HG03108 (cell line): ENCODE data around the gene DCTN1.
"Not testable (repeated sequence)": the region's sequence is repeated elsewhere in the genome, so short reads cannot be mapped to it uniquely, and the experiment has no call there.

ENCODE experiments used
- ATAC-seq: cut with Tn5 transposase; IDR thresholded peaks from one replicate; pipeline ENCODE4 v1.9.1; 2021; ENCODE audit warnings: moderate library complexity; ENCODE audit not compliant: unreplicated experiment

DCTN1 gene

DNA sequence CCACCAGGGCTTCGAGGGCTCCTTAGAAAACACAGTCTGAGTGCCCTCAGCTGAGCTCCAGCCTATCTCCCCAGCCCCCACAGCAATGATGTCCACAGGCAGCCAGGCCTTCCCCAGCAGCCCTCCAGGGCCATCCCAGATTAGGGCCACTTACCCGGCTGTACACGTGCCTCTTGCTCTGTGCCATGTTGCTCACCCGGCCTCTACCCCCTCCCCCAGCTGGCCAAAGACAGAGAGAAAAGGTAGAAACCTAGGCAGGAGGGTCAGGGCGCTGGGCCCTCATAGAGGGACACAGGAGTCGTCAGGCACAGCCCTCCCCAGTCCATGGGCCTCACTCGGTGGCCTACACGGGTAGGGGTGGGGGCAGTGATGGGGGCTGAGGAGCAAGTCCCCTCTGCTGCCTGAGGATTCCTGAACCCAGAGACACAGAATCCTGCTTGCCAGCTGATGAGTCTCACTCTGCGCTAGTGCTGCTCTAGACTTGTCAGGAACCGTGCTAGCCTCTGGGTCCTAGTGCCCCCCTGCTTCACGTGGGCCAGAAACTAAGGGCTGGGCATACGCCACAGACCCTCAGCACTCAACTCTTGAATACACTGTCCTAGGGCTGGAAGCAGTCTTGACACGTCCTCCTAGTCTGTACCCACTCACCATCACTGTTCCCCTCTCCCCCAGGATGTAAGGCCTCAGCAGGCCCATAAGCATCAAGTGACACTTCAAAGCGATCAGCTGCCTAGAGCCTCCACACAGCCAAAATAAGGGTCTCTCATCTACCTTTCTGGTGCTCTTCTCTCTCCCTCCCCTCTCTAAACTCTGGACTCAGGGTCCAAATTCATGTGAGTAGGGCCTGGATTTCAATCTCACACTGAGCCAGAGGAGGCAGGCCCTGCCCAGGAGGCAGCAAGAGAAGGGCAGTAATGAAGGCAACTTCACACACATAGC is at the start of gene DCTN1:
Gene DCTN1, minus strand, starts transcription at position 461 of the 939 bp plus-strand sequence. Its CDS starts 274 bp downstream, at position 187.
- no peak for ATAC-seq

DNA sequence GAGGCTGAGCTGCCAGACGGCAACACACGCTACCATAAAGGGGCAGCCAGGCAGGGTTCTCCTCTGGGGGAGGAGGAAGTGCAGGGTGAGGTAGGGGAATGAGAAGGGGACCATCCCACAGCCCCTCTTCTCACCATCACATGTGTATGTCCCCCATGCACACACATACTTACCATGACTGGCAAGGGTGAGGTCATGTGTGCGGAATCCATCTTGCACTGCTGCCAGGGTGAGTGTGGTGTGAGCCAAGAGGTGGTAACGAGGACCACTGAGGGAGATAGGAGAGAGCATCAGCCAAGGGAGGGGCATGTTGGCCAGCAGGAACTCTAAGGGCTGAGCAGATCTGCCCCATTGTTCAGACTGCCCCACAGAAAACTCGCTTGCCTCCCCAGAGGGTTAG is 48.6 kb upstream of the DCTN1 start:
- ATAC-seq, result no peak

DNA sequence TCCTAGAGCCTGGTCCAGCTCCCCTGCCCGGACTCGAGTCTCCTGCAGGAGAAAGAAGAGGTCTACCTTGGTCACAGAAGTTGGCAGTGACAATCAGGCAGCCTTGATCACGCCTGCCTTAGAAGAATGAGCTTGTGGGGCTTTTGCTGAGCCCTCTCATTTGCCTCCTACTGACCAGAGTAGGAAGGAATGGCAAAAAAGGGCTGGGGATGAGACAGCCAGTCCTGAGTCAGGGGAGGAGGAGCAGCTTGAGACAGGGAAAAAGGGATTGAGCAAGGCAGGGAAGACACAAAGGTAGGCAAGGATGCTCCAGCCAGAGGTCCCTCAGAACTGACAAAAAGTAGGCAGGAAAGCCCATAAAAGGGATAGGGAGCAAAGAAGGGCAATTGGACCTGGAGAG is 47.4 kb upstream of the DCTN1 start:
- ATAC-seq, result no peak

DNA sequence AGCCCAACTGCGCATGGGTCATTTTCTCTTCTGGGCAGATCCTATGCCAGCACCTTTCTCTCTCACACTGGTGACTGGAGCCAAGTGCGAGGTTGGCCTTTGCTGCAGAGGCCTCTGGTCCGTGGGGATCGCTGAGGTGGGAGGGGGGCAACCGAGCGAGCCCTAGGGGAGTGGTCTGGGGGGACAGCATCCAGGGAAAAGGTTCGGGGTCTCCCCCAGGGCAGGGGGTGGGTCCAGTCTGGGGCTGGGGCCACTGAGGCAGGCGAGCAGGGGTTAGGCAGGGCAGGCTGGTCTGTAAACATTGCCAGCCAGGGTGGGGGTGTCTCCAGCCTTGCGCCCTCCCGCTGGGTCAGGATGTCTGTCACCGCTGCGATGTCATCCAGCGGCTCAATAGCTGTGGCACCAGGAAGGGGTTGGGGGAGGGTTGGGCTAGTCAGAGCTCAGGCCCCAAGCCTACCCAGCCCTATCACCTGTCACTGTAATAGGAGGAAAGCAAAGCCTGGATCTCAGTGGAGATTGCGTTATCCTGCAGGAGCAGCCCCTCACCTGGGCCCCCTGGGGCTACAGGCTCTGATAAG is 46.2 kb upstream of the DCTN1 start:
- ATAC-seq, result no peak

DNA sequence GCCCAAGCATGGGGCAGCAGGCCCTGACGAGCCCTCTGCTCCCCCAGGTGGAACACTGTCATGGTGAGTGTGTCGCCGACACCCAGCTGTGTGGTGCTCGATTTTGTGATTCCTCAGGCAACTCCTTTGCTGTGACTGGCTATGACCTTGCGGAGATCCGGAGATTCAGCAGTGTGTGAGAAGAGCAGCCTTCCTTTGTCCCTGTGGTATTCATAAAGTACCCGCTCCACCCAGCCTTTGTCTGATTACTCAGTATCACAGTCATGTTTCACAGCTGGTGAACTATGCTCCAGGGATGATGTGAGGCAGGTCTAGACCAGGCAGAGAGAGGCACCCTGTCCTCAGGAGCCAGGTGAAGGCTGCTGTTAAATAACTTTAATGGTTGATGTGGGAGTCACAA is 45.4 kb upstream of the DCTN1 start:
- ATAC-seq, result no peak

DNA sequence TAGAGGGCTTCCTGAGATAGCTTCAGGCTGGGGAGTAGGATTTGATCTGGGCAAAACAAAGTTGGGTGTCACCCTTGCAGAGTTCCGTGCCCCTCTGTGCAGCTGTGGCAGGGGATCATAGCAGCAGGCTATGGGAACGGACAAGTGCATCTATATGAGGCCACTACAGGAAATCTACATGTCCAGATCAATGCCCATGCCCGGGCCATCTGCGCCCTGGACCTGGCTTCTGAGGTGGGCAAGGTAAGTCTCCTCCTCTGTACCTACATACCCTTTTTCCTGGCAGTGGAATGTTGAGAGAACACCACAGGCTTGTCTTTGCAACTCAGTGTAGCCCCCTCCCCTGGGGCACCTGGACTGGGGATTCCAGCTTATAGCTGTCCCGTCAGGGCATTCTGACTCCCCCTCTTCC is 44.9 kb upstream of the DCTN1 start:
- ATAC-seq, result no peak

DNA sequence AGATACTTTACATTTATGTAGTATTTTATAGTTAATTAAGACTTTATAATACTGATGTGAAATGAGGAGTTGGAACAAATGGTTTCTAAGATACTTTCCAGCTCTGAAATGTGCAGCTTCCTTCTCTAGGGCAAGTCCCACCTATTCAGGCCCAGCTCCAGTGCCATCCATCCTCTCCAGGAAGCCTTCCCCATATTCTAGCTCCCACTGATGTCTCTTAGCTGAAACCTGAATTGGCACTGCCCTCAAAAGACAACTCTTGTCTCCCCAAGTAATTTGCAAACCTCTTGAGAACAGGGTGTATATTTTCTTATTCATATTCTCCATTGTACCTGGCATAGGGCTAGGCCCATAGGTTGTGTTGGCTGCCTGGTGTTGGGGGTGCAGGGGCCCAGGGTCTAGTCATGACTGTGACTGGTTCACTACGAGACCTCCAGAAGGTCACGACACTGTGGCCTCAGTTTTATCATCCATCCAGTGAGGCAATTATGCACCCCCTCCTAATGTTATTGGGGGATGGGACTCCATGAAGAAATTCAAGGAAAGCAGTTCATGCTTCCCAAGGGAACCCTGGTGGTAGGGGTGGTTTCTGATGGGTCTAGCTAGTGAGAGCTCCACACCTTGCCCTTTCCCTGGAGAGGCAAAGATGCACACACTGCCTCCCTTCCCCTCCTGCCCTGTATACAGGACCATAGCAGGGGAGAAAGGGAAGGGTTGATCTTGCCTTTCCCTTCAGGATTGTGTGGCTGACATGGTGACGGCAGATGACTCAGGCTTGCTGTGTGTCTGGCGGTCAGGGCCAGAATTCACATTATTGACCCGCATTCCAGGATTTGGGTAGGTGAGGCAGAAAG is 44.3 kb upstream of the DCTN1 start:
- ATAC-seq, result no peak

DNA sequence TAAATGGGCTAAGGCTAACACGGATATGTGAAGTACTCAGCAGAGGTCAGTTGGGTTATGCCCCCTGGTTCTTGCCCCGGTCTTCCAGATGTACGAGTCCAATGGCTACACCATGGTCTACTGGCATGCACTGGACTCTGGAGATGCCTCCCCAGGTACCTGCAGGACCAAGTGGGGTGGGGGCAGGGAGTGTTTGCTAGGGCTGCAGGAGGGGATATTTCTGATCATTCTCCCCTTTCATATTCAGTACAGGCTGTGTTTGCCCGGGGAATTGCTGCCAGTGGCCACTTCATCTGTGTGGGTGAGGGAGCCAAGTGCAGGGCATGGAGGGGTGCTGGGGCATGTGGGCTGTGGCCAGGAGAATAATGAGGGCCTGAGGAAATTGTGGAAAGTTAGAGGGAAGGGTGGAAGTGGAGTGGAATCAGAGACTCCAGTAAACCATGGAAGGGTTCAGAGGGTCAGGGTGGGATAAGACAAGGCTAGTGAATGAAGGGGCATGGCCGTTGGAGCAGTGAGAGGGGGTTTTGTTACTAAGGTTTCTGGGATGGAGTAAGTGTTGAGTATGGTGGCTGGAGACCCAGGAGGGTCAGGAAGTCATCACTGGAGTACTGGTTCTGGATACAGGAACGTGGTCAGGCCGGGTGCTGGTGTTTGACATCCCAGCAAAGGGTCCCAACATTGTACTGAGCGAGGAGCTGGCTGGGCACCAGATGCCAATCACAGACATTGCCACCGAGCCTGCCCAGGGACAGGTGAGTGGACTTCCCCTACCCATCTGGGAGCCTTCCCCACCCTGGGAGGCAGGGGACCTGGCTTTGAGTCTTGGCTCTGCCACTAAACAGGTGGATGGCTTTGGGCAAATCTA is 43.4 kb upstream of the DCTN1 start:
- no peak for ATAC-seq

DNA sequence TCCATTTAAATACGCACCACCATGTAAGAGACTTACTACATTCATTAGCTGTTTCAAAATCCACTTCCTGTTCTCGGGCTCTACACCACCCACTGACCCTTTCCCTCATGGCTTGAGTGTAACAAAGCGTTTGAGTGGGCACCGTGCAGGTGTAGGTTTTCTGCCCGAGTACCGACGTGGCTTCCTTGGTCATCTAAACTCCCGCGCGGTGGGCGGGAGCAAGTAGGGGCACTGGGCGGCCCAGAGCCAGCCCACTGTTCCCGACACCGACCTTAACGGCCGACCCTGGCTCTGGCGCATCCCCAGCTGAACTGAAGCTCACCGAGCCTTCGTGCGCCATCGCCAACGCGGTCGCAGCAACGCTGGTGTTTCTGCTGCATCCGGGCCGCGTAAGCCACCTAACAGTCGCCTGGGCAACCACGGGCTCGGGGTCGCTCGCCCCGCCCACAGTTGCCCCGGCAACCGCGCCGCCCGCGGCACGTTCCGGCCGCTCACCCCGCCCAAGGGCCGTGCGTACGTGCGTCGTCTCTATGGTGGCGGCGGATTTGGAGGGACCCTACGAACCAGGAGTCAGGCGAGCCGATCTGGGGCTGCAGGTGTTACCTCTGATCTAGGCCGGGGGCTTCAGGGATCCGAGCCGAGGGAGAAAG is 41.2 kb upstream of the DCTN1 start, which contains the start of the genes C2orf81 and WDR54:
Gene C2orf81, minus strand, starts transcription at position 399 of the 650 bp plus-strand sequence. Its CDS starts 59 bp downstream, at position 340.
Gene WDR54, plus strand, starts transcription at position 510 of the 650 bp plus-strand sequence. CDS start 424 bp downstream, outside the sequence.
- ATAC-seq, result peak; percentile 90

DNA sequence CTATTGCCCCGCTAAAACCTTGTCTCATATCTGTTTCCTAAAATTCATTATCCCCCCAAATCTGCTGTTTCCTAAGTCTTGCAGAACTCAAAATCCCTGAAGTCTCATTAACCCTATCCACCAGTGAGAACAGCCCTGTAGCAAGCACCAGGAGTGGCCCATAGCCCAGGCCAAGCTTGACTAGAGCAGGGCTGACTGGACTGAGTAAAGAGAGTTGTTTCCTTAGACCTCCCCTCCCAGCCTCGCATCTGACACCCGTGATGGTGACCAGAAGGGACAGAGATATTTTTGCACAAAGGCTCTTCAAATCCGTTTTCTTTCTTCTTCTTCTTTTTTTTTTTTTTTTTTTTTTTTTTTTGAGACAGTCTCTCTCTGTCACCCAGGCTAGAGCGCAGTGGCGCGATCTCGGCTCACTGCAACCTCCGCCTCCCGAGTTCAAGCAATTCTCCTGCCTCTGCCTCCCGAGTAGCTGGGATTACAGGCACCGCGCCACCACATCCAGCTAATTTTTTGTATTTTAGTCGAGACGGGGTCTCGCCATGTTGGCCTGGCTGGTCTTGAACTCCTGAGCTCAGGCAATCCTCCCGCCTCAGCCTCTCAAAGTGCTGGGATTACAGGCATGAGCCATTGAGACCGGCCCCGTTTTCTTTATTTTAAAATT is 40.5 kb upstream of the DCTN1 start:
- ATAC-seq, result not testable (repeated sequence)

DNA sequence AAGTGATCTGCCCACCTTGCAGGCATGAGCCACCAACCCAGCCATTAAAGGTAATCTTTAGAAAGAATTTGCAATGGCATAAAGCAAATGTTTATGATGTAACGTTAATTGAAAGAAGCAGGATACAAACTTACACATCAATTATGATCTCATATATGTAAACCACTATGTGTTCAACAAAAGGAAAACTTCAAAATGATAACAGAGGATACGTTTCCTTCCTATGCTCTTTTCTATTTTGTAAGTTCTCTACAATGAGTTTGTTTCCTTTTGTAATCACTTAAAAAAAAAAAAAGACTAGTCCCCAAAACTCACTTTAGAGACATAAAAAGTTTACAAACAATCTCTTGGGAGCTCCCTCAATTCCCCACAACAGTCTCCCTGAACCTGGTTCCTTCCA is 39.9 kb upstream of the DCTN1 start:
- ATAC-seq, result no peak

DNA sequence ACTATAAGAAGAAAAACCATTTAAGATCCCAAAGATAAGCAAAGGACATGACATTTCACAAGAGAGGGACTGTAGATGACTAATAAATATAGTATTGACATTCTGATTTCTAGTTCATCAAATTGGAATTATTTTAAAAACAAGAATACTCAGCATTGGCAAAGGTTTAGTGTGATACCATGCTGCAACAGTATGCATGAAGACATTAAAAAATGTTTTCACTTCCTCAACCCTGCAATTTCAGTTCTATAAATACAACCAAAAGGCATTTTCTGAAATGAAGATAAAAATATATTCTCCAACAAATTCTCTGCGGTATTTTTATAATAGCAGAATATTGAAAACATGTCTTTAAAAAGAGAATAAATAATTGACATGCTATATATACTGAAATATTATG is 39.2 kb upstream of the DCTN1 start:
- no peak for ATAC-seq

DNA sequence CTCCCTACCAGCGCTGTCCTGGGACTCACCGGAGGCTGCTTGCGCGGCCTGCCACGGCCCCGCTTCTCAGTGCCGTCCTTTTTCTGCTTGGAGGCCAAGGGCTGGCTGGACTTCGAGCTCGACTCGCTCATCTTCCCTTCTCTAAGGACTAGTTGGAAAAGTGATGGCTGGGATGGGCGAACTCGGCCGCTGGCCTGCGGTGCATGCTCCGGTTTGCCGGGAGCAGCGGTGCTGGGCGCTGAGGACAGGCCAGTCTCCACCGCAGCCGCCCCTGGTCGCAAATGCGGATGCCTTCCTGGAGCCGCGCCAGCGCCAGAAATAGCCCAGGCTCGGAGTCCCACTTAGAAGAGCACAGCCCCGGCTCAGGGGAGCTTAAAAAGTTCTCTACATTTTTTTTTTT is 38.2 kb upstream of the DCTN1 start:
- no peak for ATAC-seq

DNA sequence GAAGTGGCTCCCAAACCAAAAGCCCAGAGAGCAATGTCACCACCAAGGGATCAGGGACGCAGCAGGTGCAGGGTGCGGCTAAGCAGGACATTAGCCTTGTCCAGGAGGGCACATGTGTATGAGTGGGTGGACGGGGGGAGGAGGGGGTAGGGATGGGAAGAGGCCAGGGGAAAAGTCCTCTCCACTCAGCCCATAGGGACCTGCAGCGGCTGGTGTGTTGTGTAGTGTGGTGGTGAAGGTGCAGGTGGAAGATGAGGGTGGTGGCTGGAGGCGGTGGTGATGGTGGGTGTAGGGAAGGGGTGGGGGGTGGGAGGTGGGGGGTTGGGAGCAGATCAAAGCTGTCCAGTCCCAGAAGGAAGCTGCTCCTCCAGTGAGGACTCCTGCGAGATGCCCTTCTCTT is 37.7 kb upstream of the DCTN1 start:
- no peak for ATAC-seq

DNA sequence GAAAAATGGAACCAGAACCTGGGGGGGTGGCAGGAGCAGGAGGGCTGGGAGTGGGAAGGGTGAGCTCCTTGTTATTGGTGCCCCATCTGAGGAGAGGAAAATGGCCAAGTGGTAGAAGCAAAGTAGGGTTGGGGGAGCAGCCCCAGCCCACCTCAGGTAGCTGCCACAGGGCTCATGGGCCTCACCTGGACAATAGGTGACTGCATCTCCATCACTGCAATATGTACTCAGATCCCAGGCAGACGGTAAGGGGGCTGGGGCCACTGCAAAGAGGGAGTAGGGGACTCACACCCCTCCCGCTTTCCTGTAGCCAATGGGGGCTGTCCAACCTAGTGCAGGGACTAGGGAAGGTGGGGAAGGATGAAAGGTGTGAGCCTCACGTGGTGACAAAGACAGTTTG is 37.1 kb upstream of the DCTN1 start:
- ATAC-seq, result no peak

DNA sequence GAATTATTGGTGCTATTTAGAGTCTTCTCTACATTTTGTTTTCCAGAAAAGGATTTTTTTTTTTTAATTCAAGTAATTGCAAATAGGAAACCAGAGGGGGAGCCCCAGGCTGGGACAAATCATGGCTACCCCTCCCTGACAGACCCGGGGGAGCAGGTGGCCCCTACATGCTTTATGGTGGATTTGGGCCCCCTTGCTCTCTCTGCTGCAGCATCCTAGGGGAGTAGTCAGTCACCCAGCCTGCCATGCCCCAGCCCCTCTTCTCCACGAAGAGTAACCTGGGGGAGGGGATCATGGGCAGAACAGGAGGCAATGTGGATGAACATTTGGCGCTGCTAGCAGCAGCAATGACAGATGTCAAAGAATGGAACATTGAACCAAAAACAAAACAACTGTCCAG is 36.7 kb upstream of the DCTN1 start:
- no peak for ATAC-seq

DNA sequence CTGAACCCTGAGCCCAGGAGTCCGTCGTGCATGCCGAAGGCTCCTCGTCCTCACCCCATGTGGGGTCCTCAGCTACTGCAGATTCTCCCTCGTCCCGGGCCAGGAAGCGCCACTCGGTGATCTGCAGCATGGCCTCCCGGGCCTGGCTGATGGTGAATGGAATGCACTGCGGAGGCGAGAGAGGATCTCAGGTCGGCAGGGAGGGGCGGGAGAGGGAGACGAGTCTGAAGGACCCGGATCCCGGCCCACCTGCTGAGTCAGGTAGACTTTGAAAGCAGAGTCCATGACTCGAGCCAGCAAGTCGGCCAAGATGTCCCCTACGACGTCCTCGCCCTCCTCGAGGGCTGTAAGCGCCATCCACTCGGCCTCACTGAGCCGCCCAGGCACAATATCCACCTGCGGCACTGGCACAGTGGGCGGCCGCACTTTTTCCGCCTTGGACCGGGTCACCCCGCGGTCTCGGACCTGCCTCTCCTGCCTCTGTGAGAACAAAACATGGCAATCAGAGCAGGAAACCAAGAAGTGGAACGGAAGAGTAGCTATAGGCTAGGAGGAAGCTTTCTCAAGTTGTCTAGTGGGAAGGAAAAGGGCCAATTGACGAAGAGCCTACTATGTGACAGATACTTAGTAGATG is 35.8 kb upstream of the DCTN1 start:
- ATAC-seq, result no peak

DNA sequence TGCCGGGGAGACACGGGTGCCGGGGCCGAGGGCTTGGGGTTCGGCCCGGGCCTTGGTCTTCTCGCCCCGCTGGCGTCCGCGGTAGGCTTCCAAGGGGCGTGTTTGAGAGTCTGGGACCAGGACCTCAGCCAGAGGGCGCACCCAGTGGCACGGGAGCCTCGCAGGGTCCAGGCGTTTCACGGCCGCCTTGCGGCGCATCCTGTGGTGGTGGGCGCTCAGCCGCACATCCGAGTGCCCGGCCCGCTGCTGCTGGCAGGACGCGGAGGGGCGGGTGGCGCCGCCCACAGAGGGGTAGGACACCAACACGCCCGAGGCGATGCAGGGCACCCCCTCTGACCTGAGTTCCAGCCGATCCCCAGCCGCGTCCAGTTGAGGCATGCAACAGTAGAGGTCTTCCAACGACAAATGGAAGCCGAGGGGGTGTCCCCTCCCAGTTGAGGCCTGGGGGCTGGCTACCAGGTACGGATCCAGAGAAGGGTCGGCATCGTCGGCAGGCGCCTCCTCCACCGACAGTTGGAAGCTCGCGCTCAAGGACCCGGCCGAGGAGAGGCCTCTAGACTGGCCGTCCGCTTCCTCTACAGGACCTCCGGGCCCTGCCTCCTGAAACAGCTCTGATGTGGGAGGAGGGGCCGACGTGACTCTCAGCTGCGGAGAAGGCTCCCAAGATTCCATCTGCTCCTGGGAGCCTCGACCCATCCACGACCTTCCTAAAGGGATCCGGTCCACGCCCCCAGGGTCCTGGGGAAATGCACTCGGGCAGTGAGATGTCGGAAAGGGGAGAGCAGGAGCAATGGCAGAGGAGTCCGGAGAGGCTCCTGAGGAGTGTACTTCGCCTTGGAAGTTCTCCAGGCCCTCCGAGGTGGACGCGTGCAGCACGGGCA is 35.0 kb upstream of the DCTN1 start:
- ATAC-seq, result peak; percentile 54
